ENCODE measurements around the gene SETD7.

Gene SETD7

DNA sequence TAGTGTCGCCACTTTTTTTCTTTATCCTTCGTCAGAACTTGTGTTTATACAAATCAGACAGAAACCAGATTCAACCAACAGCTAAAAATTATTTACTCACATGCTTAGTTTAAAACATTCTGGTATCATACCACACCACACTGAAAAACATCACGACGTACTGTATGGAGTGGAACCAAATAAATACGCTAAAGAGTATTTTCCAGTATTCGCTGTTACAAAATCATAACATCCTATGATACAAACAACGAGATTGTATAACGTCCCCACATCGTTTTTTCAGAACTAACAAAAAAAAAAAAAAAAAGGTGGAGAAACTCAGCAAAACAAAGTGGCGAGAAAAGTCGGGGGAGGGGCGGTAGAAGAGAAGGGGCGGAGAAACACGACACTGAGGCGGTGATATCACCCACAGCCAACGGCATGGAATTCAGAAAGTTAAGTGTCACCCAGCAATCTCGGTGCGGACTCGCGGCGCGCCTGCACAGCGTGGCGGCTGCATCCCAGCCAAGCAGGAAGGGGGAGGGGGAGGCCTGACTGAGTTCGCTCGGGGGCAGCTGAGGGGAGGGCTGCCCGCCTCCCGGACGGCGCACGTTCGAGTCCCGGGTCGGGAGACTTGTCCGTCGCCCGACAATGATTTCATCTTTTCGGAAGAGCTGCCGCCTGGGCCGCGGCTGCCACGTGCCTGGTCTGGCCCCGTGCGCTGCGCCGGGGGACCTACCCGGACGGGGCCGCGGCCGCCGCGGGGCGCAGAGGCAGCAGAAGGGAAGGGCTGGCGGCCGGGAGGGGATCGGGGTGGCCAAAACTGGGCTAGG is 920 bp downstream of the SETD7 start:
- H3K4me1 ChIP-seq (ENCODE audit: control insufficient read depth, insufficient read depth, low read length) = peaks cover 19% of the 10 kb centered on the region
- H3K4me3 ChIP-seq (ENCODE audit: low read length) = peak overlapping the region; percentile 88
- no peaks in the 10 kb centered on the region for H3K27me3 ChIP-seq (ENCODE audit: control insufficient read depth, insufficient read depth, low read length)
- H3K36me3 ChIP-seq (ENCODE audit: control insufficient read depth, insufficient read depth, low read length) = no peaks in the 10 kb centered on the region
- H3K9ac ChIP-seq (ENCODE audit: low read length) = peak overlapping the region; percentile 98
- no peaks in the 10 kb centered on the region for H3K9me3 ChIP-seq (ENCODE audit: control insufficient read depth, low read length)

DNA sequence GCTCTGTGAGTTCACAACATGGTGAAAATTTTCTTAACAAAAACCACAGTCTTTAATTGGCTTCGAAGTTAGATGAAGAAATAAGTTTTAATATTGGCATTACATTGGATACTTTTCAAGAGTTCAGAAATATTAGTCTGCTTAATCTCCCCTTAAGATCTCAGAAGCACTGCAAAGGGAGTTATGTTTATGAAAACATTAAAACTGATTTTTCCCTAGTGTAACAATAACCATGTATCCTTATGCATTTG is 1.5 kb downstream of the SETD7 start:
- Histone ChIP-seq H3K27me3 (ENCODE audit: control insufficient read depth, insufficient read depth, low read length) (no peaks in the 10 kb centered on the region), H3K9ac (ENCODE audit: low read length) (peak overlapping the region; percentile 98), H3K36me3 (ENCODE audit: control insufficient read depth, insufficient read depth, low read length) (no peaks in the 10 kb centered on the region), H3K4me3 (ENCODE audit: low read length) (peak overlapping the region; percentile 88), H3K4me1 (ENCODE audit: control insufficient read depth, insufficient read depth, low read length) (peaks cover 19% of the 10 kb centered on the region), H3K9me3 (ENCODE audit: control insufficient read depth, low read length) (no peaks in the 10 kb centered on the region)

DNA sequence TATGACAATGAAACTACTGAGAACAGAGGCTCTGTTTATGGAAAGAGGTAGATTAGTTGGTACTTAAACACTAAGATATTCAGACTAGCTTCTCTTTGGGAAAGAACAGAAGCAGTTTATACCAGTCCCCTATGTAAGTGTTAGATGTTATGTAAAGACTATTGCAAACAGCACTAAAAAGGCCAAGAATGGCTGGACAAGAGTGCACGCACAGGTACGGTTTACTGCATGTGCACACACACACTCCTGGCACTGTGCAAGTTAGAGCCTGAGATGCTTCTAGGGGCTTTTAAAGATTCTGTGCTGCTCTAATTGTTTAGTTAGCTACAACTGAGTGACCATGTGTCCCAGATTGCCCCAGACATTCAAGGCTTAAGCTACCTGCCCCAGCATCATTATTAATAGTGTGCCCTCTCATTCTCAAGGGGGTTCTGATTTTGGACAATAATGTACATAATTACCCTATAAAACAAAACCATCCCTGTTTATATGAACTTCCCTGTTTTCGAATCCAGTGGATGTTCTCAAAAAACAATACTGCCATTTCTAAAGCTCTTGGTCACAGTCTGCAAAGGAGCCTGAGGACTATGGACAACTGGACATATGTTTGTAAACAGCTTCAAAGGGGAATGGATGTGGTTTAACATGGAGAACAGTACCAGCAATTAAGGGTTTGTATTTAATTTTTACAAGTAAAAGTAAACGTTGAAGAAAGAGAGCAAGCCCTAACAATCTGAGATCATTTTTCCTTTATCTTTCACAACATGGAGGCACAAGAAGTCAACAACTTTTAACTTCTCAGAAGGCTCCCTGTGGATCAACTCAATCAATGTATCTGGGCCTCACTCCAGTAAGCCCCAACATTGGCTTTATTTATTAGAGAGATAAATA is 2.0 kb downstream of the SETD7 start:
- H3K36me3 ChIP-seq (ENCODE audit: control insufficient read depth, insufficient read depth, low read length) = no peaks in the 10 kb centered on the region
- H3K4me1 ChIP-seq (ENCODE audit: control insufficient read depth, insufficient read depth, low read length) = peaks cover 19% of the 10 kb centered on the region
- H3K4me3 ChIP-seq (ENCODE audit: low read length) = no peak overlapping the region
- H3K27me3 ChIP-seq (ENCODE audit: control insufficient read depth, insufficient read depth, low read length) = no peaks in the 10 kb centered on the region
- H3K9ac ChIP-seq (ENCODE audit: low read length) = peak overlapping the region; percentile 98
- no peaks in the 10 kb centered on the region for H3K9me3 ChIP-seq (ENCODE audit: control insufficient read depth, low read length)

DNA sequence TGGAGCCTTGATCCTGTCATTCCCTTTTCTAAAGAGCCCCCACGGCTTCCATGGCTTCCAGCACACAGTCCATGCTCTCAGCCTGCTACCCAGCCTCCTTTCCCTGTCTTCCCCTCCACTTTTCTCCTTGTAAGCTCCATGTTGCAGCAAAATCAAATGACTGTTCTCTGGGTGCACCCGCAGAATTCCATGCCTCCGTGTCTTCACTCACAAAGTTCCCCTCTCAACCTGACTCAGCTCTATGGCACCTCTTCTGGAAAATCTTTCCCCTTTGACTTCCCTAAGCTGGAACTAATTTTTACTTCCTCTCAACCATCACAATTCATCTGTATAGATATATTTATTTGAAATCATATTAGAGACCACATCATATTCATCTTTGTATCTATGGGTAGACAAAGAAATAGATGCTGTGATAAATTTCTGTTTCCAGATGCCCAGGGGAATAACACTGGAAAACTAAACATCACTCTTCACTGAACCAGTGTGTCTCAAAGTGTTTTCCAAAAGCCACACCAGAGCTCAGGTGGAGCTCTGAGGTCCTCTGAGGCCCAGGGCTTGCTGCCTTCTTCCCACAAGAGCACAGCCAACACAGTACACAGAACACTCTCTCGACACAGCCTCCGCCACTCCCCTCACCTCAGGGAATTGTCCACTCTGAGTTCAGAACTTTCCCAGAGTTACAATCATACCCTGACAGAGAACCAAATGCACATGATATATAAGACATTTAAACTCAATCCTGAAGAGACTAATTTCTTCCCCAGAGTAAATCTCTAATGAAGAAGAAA is 3.3 kb downstream of the SETD7 start:
- Histone ChIP-seq H3K9me3 (ENCODE audit: control insufficient read depth, low read length) (no peaks in the 10 kb centered on the region), H3K36me3 (ENCODE audit: control insufficient read depth, insufficient read depth, low read length) (no peaks in the 10 kb centered on the region), H3K4me3 (ENCODE audit: low read length) (no peak overlapping the region), H3K9ac (ENCODE audit: low read length) (no peak overlapping the region), H3K27me3 (ENCODE audit: control insufficient read depth, insufficient read depth, low read length) (no peaks in the 10 kb centered on the region), H3K4me1 (ENCODE audit: control insufficient read depth, insufficient read depth, low read length) (peaks cover 18% of the 10 kb centered on the region)

DNA sequence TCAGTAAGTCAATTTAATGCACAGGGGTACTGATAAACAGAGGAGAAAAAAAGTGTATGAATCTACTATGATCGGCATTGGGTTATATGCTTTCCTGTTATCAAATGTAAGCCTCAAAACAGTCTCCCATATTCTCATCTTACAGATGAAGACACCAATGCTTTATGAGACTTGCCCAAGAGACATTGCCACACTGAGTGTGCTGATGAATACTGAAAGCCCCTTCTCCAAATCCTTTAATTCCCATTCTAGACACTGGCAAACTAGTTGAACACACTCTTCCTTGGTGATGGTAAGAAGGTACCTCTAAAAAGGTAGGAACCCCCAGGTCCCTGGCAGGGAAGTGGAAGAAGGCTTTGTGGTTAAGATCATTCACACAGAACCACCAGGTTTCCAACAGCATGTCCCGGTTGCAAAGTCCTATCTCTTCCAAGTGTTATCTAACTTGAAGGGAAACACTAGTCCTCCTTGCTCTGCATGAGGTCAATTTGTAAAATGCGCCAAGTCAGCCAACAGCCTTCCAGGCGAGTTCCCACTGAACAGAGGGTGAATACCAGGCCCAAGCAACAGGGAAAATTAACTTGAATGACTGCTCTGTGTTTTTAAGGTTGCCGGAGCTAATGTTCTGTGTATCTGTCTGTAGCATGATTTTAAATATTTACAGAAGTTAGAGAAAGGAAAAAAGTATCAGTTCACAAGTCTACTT is 5.1 kb downstream of the SETD7 start:
- Histone ChIP-seq H3K4me3 (ENCODE audit: low read length) (no peak overlapping the region), H3K27me3 (ENCODE audit: control insufficient read depth, insufficient read depth, low read length) (no peaks in the 10 kb centered on the region), H3K36me3 (ENCODE audit: control insufficient read depth, insufficient read depth, low read length) (no peaks in the 10 kb centered on the region), H3K9ac (ENCODE audit: low read length) (no peak overlapping the region), H3K9me3 (ENCODE audit: control insufficient read depth, low read length) (no peaks in the 10 kb centered on the region), H3K4me1 (ENCODE audit: control insufficient read depth, insufficient read depth, low read length) (peaks cover 13% of the 10 kb centered on the region)

DNA sequence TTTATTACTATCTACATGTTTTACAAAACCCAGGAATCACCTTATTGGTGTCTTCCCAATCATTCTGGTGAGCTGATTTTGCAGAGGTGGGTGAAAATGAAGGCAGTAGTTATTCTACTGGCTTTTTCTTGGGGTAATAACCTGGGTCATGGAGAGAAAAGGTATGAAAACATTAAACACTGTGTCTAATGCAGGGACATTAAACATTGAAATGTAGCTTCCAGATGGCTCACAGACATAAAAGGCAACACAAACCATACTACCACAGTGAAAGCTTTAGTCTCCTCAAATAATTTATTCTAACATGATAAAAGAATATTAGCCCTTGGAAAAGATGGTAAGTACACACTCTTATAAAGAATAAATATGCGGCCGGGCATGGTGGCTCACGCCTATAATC is 8.0 kb downstream of the SETD7 start:
- no peak overlapping the region for H3K4me3 ChIP-seq (ENCODE audit: low read length)
- H3K9ac ChIP-seq (ENCODE audit: low read length) = no peak overlapping the region
- H3K27me3 ChIP-seq (ENCODE audit: control insufficient read depth, insufficient read depth, low read length) = no peaks in the 10 kb centered on the region
- H3K36me3 ChIP-seq (ENCODE audit: control insufficient read depth, insufficient read depth, low read length) = no peaks in the 10 kb centered on the region
- H3K4me1 ChIP-seq (ENCODE audit: control insufficient read depth, insufficient read depth, low read length) = no peaks in the 10 kb centered on the region
- H3K9me3 ChIP-seq (ENCODE audit: control insufficient read depth, low read length) = no peaks in the 10 kb centered on the region

DNA sequence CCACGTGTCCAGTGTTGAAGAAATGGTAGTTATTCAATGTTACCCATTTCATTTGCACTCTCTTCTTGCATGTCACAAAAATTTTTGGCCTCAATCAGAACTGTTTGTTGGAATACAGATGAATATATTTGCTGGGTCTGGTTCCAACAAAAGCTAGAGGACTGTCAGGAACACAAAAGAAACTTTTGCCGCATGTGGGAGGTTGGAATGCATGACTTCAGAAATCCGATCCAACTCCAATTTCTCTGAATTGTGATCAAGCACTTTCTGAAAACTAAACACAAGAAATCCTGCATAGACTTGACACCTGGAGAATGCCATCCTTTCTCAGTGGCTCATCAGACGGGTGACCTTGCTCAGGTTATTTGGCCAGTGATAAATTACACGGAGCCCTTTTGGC is 15.4 kb downstream of the SETD7 start:
- Histone ChIP-seq H3K4me3 (ENCODE audit: low read length) (no peak overlapping the region), H3K9ac (ENCODE audit: low read length) (no peak overlapping the region), H3K27me3 (ENCODE audit: control insufficient read depth, insufficient read depth, low read length) (no peaks in the 10 kb centered on the region), H3K4me1 (ENCODE audit: control insufficient read depth, insufficient read depth, low read length) (peaks cover 5% of the 10 kb centered on the region), H3K9me3 (ENCODE audit: control insufficient read depth, low read length) (no peaks in the 10 kb centered on the region), H3K36me3 (ENCODE audit: control insufficient read depth, insufficient read depth, low read length) (no peaks in the 10 kb centered on the region)

DNA sequence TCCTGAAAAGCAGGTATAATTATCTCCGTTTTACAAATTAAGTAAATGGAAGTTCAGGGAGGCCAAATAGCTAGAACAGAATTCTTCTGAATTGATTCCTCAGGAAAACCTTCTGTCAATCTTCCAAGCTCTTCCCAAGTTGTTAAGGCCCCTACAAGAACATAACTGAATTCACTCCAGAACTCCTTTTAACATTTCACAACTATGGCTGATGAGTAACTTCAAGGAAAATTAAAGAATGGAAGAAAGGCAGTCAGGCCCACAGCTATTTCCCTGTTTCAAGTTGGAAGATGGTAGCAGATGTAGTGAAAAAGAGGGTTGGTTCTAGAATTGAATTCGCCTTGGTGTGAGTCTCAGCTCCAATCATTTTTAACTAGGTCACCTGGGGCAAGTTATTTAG is 15.9 kb downstream of the SETD7 start:
- Histone ChIP-seq H3K27me3 (ENCODE audit: control insufficient read depth, insufficient read depth, low read length) (no peaks in the 10 kb centered on the region), H3K4me1 (ENCODE audit: control insufficient read depth, insufficient read depth, low read length) (peaks cover 9% of the 10 kb centered on the region), H3K9ac (ENCODE audit: low read length) (no peak overlapping the region), H3K36me3 (ENCODE audit: control insufficient read depth, insufficient read depth, low read length) (no peaks in the 10 kb centered on the region), H3K9me3 (ENCODE audit: control insufficient read depth, low read length) (no peaks in the 10 kb centered on the region), H3K4me3 (ENCODE audit: low read length) (no peak overlapping the region)

DNA sequence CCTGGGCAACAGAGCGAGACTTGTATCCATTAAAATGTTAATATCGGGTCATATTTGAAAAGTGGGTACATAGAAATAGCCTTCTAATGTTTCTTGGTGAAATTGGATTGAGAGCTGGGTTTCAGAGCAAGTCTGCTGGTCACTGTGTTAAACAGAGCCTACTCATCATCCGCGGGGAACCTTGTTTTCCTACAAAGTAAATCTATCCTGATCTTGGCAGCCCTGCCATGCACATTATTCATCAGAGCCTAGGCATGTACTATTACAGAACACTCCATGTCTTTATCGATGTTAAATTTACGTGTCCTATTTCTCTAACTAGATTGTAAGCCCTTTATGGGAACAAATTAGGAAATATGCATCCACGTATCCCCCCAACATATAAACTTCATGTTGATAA is 18.7 kb downstream of the SETD7 start:
- Histone ChIP-seq H3K36me3 (ENCODE audit: control insufficient read depth, insufficient read depth, low read length) (no peaks in the 10 kb centered on the region), H3K4me1 (ENCODE audit: control insufficient read depth, insufficient read depth, low read length) (peaks cover 9% of the 10 kb centered on the region), H3K4me3 (ENCODE audit: low read length) (no peak overlapping the region), H3K27me3 (ENCODE audit: control insufficient read depth, insufficient read depth, low read length) (no peaks in the 10 kb centered on the region), H3K9ac (ENCODE audit: low read length) (no peak overlapping the region), H3K9me3 (ENCODE audit: control insufficient read depth, low read length) (no peaks in the 10 kb centered on the region)

DNA sequence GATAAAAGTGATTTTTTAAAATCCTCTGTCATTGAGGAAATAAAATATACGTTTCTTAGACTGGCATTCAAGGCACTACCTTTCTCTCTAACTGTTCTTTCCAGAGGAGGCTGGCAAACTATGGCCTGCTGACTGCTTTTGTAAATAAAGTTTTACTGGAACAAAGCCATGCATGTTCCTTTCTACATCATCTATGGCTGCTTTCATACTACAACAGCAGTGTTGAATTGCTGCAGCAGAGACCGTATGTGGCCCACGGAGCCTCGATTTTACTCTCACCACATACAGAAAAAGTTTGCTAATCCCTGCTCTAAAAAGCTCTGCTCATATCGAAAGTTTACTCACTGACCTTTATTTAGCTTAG is 20.2 kb downstream of the SETD7 start:
- Histone ChIP-seq H3K4me3 (ENCODE audit: low read length) (no peak overlapping the region), H3K9ac (ENCODE audit: low read length) (no peak overlapping the region), H3K9me3 (ENCODE audit: control insufficient read depth, low read length) (no peaks in the 10 kb centered on the region), H3K36me3 (ENCODE audit: control insufficient read depth, insufficient read depth, low read length) (no peaks in the 10 kb centered on the region), H3K4me1 (ENCODE audit: control insufficient read depth, insufficient read depth, low read length) (peaks cover 9% of the 10 kb centered on the region), H3K27me3 (ENCODE audit: control insufficient read depth, insufficient read depth, low read length) (no peaks in the 10 kb centered on the region)

DNA sequence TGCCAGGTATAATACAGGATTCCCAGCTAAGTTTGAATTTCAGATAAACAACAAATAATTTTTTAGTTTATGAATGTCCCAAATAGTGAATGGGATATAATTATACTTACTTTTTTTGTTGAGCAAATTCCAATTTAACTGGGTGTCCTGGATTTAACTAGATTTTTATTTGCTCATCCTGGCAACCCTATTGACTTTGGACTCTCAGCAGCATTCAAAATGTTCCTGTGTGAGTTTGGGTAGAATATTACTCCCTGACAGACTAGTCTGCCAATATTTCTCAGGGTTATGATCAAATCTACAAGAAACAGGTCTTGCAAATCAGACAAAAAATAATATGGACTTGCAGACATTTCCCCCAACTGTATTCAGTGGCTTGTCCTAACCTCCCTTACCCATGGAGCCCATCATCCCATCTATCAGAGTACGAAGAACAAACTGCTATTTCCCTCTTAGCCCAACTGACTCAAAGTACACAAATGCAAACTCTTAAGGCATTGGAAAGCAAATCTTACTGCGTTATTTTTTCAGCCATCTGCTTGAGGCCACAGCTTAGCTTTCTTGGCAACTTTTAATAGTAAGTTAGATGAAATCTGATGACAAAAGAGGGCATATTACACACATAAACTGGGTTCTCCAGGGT is 20.7 kb downstream of the SETD7 start:
- no peaks in the 10 kb centered on the region for H3K27me3 ChIP-seq (ENCODE audit: control insufficient read depth, insufficient read depth, low read length)
- no peaks in the 10 kb centered on the region for H3K9me3 ChIP-seq (ENCODE audit: control insufficient read depth, low read length)
- no peak overlapping the region for H3K9ac ChIP-seq (ENCODE audit: low read length)
- no peaks in the 10 kb centered on the region for H3K36me3 ChIP-seq (ENCODE audit: control insufficient read depth, insufficient read depth, low read length)
- peaks cover 9% of the 10 kb centered on the region for H3K4me1 ChIP-seq (ENCODE audit: control insufficient read depth, insufficient read depth, low read length)
- H3K4me3 ChIP-seq (ENCODE audit: low read length) = no peak overlapping the region
